Testis (tissue), 3 donors: ENCODE data around the gene CUX1. TPM values are rescaled to one million over a fixed set of nuclear protein-coding genes. Genes with fewer than 3 reads are reported as not detected.

Experiments
- DNase-seq: peaks from one replicate; pipeline ENCODE4 v3.0.0-alpha.2; 2019
- H3K27ac ChIP-seq, 2 donors: fragments of 200-600 bp; sonication (generic); one replicate each; pipeline ENCODE4 v1.5.1; 2019
- H3K27me3 ChIP-seq: fragments of 200-600 bp; sonication (generic); one replicate; pipeline ENCODE4 v1.5.1; 2019
- H3K36me3 ChIP-seq: fragments of 200-600 bp; sonication (generic); one replicate; pipeline ENCODE4 v1.5.1; 2017; ENCODE audit warnings: low read depth; ENCODE audit errors: missing control alignments
- H3K4me1 ChIP-seq: fragments of 200-600 bp; sonication (generic); one replicate; pipeline ENCODE4 v1.5.1; 2019
- H3K4me3 ChIP-seq, 2 donors: fragments of 200-600 bp; sonication (generic); one replicate each; pipeline ENCODE4 v1.5.1; 2017 to 2019
- H3K9me3 ChIP-seq: fragments of 200-600 bp; sonication (generic); one replicate; pipeline ENCODE4 v1.5.1; 2017
- POLR2A ChIP-seq: fragments of 450-650 bp; IDR thresholded peaks from one replicate; pipeline ENCODE4 v1.6.1; 2017; ENCODE audit warnings: antibody characterized with exemption, mild to moderate bottlenecking, moderate library complexity
- WGBS, 2 donors: methylation state at CpG; one replicate each; pipeline ENCODE4 v1.1.5; 2018; 5-methylcytosine and 5-hydroxymethylcytosine counted together
- intact Hi-C: fragments of 100-400 bp; cut with DNase I; formaldehyde crosslinking; loops from one replicate; pipeline ENCODE4 v1.15.1; 2023; ENCODE audit warnings: low total_unique reads
- polyA plus RNA-seq: library from polyadenylated mRNA; stranded (reverse); fragments of 350-450 nt; fragmentation: Illumina TruSeq; extraction: RNeasy Lipid Tissue Mini Kit (QIAGEN cat#74804); gene quantifications from one replicate; pipeline ENCODE4 v1.2.3, GENCODE V29; 2014; ENCODE audit warnings: low read depth, low replicate concordance; ENCODE audit not compliant: insufficient read depth
- total RNA-seq, 2 donors: library from RNA; depleted of rRNA; stranded (reverse); fragments of >200 nt; gene quantifications; one replicate each; pipeline ENCODE4 v1.2.3, GENCODE V29; 2016
- TF ChIP-seq, protein P1 (sequence below), 3 experiments: fragments of 450-650 bp in 2 of 3; fragments of 200-600 bp in 1 of 3; sonication (generic) in 1 of 3; IDR thresholded peaks; one replicate each; pipeline ENCODE4 v1.5.1; 2016 to 2019; ENCODE audit warnings: antibody characterized with exemption in 3 of 3, mild to moderate bottlenecking in 2 of 3, moderate library complexity in 1 of 3

CUX1 gene
- total and polyA plus RNA-seq, 3 donors from 2014 or later: 30.8 to 46.3 (median 43.1) TPM

DNA sequence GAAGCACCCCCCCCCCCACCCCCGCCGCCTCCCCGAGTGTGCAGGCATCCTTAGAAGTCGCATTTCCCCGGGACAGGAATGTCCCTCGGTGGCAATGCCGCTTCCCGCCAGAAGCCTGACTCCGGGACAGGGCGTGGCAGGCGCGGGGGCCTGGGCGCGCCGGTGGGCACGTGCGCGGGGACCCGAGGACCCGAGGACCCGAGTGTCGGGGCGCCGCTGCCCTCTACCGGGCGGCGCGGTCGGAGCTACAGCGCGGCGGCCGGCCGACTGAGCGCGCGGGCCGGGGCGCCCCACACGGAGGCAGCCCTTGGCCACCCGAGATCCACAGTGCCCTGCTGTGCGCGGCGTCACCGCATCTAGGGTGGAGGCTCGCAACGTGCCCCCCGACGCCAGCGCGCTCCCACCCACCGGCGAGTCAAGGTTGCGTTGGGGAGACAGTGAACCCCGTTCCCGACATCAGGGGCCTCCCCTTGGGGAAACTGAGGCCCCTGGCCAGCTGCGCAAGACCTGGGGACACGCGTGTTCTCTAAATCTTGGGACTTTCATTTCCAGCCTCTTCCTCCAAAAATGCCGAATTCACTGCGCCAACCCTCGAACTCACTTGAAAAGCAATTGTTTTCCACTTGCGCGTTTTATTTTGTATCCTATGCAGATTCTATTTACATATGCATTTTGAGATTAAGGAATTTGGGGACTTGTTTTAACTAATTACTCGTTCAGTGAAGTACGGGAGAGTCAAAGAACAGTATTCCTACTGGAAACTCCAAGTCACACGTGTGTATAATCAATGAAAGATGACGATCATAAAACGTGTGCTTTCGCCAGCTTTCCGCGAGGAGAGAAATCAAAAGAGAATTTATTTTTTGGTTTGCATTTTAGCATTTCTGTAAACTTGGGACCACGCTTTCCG, 3.1 kb upstream of the CUX1 start:
- H3K27ac ChIP-seq: peak overlapping the region in 1 of 2 donors; percentile 36
- no peaks in the 10 kb centered on the region for H3K9me3 ChIP-seq
- WGBS, 2 donors: 0 to 2% methylated on average over 27 to 39 of the region's 74 CpGs
- DNase-seq: peak; percentile 54
- peaks cover 12% of the 10 kb centered on the region for H3K4me1 ChIP-seq
- intact Hi-C loops: no loop called here
- TF ChIP-seq, protein P1, sequence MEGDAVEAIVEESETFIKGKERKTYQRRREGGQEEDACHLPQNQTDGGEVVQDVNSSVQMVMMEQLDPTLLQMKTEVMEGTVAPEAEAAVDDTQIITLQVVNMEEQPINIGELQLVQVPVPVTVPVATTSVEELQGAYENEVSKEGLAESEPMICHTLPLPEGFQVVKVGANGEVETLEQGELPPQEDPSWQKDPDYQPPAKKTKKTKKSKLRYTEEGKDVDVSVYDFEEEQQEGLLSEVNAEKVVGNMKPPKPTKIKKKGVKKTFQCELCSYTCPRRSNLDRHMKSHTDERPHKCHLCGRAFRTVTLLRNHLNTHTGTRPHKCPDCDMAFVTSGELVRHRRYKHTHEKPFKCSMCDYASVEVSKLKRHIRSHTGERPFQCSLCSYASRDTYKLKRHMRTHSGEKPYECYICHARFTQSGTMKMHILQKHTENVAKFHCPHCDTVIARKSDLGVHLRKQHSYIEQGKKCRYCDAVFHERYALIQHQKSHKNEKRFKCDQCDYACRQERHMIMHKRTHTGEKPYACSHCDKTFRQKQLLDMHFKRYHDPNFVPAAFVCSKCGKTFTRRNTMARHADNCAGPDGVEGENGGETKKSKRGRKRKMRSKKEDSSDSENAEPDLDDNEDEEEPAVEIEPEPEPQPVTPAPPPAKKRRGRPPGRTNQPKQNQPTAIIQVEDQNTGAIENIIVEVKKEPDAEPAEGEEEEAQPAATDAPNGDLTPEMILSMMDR (IDR thresholded peaks at IDR 0.05): peak; percentile 43 to 57 (median 44)
- no peak for TF ChIP-seq POLR2A
- peak overlapping the region; percentile 64 to 70 for H3K4me3 ChIP-seq
- H3K27me3 ChIP-seq: no peaks in the 10 kb centered on the region
- H3K36me3 ChIP-seq: no peaks in the 10 kb centered on the region

DNA sequence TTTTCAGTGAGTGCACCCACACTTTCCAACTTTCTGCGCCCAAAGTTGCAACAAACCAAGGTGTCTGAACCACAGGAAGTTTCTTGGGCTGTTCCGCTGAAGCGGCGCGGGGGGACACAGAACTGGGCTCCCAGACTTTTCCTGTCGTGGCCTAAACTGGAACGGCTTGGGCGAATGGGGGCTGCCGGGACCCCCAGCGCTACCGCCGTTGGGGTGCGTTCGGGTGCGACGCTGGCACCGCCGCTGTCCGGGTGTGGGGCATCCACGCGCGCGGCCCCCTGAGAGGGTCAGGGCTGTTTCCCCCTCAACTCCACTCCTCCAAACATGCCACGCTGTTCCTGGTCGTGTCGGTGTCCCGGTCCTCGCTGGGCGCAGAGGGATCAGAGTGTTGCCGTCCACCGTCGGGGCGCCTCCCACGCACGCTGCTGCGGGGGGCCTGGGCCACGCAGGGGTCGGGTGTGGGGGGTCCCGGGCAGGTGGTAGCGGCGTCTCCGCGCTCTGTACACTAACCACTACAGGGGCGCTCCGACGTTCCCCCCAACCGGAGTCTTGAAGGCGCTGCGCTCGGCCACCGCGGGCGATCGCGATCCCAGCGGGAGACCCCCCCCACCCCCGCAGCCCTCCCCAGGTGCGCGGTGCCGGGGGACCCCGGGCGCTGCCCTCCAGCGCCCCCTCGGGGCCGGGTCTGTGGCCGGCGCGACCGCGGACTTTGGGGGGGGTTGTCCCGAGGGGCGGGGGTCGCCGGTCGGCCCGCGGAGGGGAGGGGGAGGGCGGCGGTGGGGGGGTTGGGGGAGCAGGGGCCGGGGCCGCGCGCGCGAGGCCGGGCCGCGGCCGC, 2.2 kb upstream of the CUX1 start:
- no peak for TF ChIP-seq POLR2A
- TF ChIP-seq, protein P1 (IDR thresholded peaks at IDR 0.05): peak in 1 of 3 experiments; percentile 30
- Histone ChIP-seq H3K27ac (peak overlapping the region; percentile 60 to 82), H3K4me1 (peaks cover 12% of the 10 kb centered on the region), H3K9me3 (no peaks in the 10 kb centered on the region), H3K36me3 (no peaks in the 10 kb centered on the region), H3K4me3 (peak overlapping the region; percentile 64 to 70), H3K27me3 (no peaks in the 10 kb centered on the region)
- WGBS, 2 donors: 0 to 1% methylated on average over 6 to 29 of the region's 89 CpGs
- intact Hi-C loops: no loop called here
- peak; percentile 53 for DNase-seq

DNA sequence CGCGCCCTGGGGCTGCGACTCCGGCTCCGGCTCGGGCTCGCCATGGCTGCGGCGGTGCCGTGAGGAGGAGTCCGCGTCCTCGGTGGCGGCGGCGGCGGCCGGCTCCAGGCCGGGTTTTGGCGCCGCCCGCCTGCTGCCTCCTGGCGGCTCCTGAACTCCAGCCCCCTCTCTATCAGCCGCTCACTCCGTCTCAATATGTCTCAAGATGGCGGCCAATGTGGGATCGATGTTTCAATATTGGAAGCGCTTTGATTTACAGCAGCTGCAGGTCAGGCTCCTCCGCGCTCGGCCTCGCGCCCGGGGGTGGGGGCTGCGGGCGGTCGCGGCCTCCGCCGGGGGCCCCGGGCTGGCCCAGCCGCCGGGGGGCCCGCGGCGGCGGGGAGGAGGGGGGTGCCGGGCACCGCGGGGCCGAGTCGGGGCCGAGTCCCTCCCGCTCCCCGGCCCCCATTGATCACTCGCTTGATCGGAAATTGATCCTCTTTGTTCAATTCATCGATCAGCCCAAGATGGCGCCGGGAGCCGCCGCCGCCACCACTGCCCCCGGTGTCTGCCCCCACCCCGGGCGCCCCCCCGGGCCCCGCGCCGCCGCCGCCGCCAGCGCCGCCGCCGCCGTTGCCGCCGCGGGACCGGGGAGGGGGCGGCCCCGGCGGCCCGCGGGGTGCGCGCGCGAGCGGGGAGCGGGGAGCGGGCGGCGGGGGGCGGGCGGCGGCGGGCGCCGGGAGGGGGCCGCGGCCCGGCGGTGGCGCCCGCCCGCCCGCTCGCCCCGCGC, 1.4 kb upstream of the CUX1 start:
- WGBS, 2 donors: 1% methylated on average over 56 of the region's 113 CpGs; no CpG with 5 or more reads in 1 of the 2 donors
- peak overlapping the region in 1 of 2 donors; percentile 82 for H3K27ac ChIP-seq

More for the DNA sequence above, 1.4 kb upstream of the CUX1 start:
- H3K4me1 ChIP-seq: peaks cover 12% of the 10 kb centered on the region
- H3K27me3 ChIP-seq: no peaks in the 10 kb centered on the region
- H3K4me3 ChIP-seq: peak overlapping the region; percentile 68 to 70
- TF ChIP-seq, protein P1 (IDR thresholded peaks at IDR 0.05): peak in 1 of 3 experiments; percentile 33
- TF ChIP-seq POLR2A: no peak
- no peaks in the 10 kb centered on the region for H3K36me3 ChIP-seq
- DNase-seq: peak; percentile 66
- intact Hi-C loops: no loop called here
- no peaks in the 10 kb centered on the region for H3K9me3 ChIP-seq
